HG02798 (cell line): ENCODE measurements around the gene PSAT1.
"Not testable (repeated sequence)": the region's sequence is repeated elsewhere in the genome, so short reads cannot be mapped to it uniquely, and the experiment has no call there.

Source experiments
- ATAC-seq: cut with Tn5 transposase; IDR thresholded peaks from one replicate; pipeline ENCODE4 v1.9.1; 2021; ENCODE audit warnings: mild to moderate bottlenecking; ENCODE audit not compliant: unreplicated experiment, poor library complexity

Gene PSAT1

DNA sequence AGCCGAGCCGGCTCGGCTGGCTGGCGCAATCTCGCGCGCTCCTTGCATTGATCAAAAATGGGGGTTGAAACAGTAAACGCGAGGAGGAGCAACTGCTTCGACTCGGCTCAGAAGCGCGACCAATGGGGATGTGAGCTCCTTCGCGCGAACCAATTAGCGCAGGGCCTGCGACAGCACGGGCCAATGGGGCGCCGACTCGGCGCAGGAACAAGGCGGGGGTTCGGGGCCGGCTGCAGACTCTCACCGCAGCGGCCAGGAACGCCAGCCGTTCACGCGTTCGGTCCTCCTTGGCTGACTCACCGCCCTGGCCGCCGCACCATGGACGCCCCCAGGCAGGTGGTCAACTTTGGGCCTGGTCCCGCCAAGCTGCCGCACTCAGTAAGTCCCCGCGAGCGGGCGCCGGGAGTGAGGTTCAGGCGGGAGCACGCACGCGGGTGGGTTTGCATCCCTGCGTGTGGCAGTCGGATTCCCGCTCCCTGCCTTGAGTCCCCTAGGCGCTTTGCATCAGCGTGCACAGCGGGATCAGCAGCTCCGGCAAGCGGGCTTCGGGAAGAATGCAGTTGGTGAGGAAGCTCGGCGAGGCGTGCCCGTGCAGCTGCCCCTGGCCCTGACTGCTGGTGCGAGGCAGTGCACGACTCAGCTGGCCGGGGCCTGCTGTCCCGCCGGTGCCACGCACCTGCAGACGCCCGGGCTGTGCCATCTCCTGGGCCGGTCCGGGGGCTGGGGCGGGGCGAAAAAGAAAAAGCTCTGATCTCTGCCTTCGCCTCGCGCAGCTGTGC, at the start of gene PSAT1:
PSAT1 (plus strand) TSS at position 233 of the 779 bp plus-strand sequence; CDS start at position 319, 86 bp downstream.
- ATAC-seq = peak; percentile 98

DNA sequence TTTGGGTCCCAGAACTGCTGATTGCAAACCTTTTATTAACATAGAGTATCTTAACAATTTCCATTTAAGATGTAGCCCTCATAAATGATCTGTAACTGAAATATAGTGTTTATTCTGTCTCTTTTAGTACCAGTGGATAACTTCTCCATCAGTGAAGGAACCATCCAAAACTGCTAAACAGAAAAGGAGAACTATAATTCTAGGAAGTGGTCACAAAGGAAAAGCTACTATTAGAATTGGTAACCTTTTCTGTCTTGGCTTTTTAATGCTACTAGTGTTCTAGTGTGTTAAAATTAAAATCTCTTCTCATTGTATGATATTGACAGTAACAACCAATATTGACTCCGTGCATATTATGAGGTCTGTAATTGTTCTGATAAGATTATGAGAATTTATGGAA, 48.3 kb upstream of the PSAT1 start:
- ATAC-seq = no peak

DNA sequence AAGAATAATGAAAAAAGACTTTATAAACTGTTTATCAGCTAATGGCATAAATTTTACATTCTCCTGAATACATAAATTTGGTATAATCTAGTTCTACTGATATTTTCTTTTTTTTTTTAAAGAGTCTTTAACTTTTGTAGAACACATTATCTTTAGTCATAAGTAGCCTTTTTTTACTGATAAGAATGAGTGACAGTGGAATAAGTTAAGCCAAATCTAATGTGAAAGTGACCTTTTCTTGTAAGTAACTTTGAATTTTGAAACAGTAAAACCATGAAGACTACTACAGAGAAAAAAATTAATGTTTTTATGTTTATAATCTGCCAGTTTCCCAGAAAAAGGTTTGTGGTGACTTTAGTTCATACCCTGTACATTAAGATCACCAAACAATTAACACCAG, 47.4 kb upstream of the PSAT1 start:
- no peak for ATAC-seq

DNA sequence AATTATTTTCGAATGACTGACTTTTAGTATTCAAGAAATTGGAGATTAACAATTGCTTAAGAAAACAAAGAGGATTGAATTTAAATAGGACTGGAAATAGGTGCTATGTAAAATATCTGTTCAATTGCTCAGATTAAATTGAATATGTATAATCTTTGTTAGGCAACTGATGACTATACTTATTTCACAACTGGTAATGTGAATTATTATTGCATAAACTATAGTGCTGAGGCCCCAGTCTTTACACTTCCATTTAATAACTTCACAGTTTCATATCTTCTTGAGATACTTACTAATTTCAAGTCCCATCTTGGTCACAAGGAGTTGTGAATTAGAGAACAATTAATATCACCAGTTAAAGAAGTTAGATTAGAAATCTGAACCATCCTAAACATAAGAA, 44.3 kb upstream of the PSAT1 start:
- ATAC-seq = no peak

DNA sequence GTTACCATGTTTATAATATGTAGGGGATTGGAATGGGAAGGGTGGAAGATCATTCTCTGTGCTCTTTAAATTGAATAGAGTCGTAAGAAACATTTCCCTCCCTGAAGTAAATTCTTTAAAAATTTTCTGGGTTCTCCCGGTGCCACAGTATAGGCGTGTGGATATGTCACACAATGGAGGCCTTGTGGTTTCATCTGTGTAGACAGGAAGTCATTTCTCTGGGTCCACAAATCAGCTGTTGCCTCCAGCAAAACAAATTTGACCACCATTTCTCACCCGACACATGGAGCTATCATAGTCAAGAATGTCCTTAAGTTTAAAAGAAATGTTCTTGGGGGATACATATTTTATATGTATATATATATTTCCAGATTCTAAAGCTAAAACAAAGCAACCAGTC, 43.6 kb upstream of the PSAT1 start:
- no peak for ATAC-seq

DNA sequence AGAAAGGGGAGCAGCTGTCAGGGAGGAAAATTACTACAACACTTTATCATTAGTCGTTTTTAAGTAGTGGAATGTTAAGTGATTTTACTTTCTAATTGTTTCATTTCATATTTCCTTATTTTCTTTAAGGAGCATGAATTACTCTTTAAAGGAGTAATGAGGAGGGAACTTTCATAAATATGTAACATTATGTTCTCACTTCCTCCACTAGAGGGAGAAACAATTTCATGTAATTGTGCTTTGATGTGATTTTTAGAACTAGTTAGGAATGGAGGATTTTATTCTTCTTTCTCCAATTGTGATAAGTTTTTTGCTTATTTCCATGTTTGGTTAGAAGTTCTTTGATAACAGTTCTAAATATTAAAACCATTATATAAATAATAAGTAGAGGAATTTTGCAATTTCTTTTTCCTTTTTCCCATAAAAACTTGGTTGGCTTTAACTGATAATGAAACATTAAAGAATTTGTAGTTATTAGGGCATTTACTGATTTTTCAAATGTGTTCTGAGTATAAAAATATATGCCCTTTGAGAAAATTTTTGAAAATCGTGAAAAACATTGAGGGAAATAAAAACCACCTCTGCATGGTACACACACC, 35.4 kb upstream of the PSAT1 start:
- no peak for ATAC-seq

DNA sequence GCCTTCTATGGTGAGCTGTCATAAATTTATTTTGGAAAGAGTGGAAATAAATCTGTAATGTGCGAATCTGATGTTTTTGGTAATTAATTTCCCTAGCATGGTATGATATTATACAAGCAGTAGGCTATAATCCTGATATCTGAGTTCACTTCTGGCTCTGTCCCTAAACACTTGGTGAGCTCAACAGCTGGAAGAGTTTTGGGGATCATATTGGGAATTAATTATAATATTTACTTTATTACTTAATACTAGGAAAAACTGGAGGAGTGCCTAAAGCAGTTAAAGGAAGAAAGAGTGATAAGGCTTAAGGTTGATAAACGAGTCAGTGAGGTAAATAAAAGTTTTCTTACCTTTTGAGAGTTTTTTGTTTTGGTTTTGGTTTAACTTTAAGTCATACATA, 34.3 kb upstream of the PSAT1 start:
- no peak for ATAC-seq

DNA sequence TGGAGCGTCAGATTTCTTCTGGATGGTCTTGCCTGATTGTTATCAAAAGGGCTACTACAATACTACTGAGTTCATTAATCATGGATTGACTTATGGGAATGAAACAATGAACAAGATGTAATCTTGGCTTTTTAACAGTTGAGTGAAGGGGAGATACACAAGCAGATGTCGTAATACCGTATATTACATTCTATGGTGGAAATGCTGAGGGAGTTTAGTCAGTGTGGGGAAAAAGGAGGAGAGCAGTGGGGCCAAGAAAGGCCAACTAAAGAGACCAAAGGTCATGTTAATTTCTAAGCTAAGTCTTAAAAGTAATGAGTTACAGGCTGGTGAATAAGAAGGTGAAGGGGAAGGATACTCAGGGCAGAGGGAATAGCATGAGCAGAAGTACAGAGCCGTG, 29.0 kb upstream of the PSAT1 start:
- no peak for ATAC-seq

DNA sequence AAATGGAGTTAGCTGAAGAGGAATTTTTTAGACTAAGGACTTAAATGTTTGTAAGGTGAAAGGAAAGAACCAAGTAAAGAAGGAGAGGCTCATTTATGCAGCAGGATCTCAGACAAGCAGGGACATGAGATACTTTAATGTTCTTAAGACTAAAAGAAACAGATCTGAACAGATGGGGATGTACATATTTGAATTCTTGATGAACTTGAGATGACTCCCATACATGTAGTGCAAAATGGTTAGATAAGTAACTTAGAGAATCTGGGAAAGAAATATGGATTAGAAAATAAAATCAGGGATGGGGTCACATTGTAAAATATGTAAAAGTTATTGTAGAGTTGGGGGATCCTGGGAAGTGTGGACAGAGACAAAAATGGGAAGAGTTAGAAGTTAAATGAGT, 27.1 kb upstream of the PSAT1 start:
- no peak for ATAC-seq

DNA sequence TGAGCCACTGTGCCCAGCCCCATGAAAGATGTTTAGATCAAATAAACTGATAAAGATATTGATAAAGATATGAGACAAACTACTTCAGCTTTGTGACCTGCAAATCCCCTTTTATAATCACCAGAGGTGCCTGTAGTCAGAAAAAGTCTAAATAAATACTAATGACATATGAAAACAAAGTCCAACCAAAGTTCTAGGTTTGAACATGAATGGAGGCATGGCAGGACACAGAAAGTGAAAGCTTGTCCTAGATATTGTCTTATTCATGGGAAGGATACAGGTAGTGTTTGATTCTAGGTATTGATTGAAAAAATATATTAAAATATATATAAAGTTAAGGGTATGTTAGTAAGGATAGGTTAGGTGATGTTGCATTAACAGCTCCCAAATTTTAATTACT, 24.6 kb upstream of the PSAT1 start:
- ATAC-seq = no peak

DNA sequence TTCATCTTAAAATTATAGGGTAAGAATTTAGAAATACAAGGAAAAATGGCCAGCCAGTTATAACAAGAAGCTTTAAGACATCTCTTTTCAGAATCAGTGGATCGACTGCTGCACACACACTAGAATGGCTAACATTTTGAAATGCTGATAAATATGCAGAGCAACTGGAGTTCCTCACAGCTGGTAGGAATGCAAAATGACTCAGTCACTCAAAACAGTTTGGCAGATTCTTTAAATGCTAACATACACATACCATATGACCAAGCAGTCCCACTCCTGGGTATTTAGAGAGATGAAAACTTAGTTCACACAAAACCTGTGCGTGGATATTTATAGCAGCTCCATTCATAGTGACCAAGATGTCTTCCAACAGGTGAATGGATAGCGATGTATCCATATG, 23.2 kb upstream of the PSAT1 start:
- ATAC-seq = no peak

DNA sequence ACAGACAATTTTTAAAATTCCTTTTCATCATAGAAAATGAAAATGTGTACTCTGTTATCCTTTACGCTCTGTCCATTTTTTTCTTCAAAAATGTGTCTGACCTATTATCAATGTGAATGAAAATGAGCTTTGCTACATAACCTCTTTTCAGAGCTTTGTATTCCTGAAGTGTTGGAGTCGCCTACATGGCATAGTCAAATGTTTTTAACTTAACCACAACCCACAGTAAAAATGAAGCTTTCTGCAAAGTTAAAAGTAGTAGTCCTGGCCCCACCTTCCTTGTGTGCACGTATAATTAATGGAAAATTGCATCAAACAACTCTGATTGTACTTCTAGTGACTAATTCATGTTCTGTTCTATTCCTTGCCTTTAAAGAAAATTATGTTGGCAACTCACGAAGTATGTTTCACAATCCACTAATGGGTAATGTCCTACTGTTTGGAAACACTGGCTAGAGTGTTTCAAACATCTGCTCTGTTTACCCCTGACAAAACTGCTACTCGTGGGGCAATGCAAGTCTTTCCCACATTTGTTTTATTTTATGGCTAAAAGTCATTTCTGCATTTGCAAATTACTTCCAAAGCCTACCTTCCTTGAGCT, 18.6 kb upstream of the PSAT1 start:
- no peak for ATAC-seq

DNA sequence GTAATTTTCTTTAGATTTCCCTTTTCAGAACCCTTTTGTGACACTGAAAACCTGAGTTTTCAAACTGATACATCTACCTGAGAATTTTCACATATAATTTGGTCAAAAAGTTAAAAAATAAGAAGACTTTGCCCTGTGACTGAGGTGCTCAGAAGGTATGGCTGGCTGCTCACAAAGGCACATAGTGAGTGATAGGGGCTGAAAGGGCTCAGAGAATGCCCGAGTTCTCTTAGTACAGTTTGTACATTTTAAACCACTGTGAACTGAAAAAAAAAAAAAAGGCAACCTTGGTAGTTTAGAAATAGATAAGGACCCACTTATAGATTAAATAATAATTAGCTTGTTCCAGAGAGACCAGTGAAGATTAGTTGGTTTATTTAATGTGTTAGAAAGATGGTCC, 18.1 kb upstream of the PSAT1 start:
- no peak for ATAC-seq

DNA sequence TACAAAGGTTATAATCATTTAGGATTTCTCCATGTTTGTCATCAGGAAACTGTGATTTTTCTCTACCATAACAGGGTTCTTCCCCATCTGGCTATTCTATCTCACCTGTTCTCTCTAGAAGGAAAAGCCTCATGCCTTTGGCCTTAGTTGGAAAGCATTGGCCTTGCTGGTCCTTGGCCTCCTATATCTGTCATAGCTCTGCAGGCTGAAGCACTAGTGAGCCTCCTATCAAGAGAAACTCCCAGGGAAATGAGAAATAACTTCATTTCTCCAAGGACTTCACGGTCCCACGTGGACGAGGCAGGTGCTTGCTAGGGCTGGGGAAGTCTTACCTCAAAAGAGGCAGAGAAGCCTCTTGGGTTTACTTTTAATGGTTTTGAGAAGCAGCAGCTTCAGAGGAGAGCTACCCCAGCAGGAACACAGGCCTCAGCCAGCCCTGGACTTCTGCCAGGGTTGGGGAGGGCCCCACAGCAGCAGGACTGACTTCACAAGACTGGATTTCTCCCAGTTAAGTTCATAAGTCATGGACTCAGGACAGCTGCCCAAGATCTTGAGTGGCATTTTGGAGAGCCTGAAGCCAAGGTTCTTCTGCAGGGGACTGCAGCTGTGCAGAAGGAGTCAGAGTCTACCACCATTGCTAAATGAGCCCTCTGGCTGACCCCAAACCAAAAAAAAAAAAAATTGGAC, 15.8 kb upstream of the PSAT1 start:
- no peak for ATAC-seq

DNA sequence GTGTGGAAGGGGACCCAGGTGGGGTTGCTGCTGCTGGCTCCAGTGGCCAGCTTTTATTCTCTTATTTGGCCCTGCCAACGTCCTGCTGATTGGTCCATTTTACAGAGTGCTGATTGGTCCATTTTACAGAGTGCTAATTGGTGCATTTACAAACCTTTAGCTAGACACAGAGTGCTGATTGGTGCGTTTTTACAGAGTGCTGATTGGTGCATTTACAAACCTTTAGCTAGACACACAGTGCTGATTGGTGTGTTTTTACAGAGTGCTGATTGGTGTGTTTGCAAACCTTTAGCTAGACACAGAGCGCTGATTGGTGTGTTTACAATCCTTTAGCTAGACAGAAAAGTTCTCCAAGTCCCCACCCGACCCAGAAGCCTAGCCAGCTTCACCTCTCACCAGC, 12.7 kb upstream of the PSAT1 start:
- not testable (repeated sequence) for ATAC-seq

DNA sequence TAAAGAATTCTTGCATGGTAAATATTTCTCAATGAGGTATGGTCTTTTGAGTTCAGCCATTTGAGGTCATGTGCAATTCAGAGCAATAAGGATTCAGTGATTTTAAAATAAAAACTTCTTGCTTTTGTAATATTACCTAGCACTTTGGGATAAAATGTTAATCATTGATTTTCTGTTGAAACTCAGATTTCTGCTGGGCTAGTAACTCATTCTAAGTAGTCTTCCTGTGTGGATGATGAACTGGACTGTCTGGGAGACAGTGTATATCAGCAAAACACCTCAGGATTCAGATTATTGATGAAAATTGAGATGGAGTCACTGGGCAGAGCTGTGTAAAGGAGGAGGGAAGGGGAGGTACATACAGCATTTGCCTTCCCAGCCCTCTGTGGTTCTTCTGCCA, 10.8 kb upstream of the PSAT1 start:
- no peak for ATAC-seq

DNA sequence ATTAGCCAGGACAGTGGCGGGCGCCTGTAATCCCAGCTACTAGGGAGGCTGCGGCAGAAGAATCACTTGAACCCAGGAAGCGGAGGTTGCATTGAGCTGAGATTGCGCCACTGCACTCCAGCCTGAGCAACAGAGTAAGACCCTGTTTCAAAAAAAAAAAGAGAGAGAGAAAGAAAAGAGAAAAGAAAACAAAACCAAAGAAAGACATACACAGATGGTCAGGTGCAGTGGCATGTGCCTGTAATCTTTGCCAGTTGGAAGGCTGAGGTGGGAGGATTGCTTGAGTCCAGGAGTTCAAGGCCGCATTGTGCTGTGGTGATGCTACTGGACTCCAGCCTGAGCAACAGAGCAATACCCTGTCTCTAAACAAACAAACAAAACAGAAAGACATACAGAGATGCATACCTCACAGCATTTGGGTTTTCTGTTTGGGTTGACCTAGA, 10.0 kb upstream of the PSAT1 start:
- ATAC-seq = no peak

DNA sequence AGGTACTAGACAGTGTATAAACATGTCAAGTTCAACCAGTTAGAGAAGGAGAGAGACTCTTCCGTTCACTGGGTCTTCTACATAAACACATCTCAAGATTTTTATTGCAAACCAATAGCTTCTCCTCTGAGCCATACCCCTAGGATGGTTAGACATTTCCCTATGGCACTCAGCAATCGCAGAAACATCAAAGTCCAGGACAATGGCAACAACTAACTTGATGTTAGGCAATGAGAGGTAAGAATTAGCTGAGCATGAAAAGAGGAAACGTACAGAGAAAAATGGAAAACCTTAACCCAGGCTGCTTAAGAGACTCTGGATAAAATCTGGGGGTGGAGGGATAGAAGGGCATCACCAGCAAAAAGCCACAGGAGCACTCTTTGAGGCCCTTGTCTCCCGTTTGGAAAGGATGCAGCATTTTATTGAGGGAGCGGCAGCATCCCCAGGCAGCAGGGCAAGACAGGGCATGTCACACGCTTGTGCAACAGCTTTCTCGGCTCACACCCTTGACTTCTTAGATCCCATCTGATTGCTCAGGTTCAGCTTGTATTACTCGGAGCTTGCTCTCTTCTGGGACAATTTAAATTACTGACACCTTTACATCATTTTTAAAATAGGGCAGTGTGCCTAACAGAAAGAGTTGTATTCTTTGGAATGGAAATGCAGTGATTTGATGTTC, 8.6 kb upstream of the PSAT1 start:
- ATAC-seq = no peak

DNA sequence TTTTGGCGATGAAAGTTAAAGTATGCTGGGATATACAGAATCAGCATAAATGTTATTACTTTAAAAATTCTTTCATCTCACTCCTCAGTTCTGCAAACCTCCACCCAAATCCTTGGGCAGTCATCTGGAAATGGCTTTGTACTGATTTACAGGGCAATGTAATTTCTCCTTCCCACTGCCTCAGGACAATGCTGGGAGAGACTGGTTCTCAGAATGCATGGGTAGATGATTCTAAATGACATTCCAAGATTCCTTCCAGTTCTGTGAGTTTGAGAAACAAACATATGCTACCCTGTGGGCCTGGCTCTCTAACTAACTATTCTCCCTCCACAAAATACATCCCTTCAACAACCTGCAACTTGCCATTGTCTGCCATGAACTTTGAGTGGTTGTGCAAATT, 7.5 kb upstream of the PSAT1 start:
- ATAC-seq = no peak

DNA sequence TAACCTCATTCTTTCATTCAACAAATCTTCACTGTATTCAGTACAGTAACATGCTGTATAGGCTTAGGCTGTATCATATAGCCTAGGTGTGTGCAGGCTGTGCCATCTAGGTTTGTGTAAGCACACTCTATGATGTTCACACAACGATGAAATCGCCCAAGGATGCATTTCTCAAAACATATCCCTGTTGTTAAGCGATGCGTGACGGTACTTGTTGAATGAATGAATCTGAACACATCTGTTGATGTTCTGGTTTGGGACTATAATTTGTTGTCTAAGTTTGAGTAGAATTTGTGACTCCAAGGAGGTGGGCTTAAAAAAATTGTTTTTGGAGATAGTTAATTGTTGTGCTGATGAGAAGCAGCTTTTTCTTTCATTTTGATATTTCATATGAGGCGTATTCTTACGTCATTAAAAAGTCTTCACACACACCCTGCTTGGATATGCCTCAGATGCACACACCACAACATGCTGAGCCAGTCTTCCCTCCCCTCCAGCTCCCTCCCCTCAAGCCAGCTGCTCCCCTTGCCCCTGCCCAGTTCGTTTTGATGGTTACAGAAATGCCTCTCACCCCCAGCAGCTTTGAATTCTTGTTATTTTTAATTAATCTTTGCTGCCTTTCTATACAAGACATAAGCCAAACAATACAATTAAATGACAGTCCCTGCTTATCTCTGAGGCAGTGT, 5.5 kb upstream of the PSAT1 start:
- ATAC-seq = no peak
